Psoas muscle (tissue), 8 donors: ENCODE measurements around the gene PFAS. TPM values are rescaled to one million over a fixed set of nuclear protein-coding genes. Genes with fewer than 3 reads are reported as not detected.
"Not testable (repeated sequence)": the region's sequence is repeated elsewhere in the genome, so short reads cannot be mapped to it uniquely, and the experiment has no call there.

ENCODE experiments used
- ATAC-seq, 4 donors: fragments of 200-7000 bp; cut with Tn5 transposase; one replicate each; pipeline ENCODE4 v1.9.1; 2020; ENCODE audit warnings: moderate library complexity in 3 of 4, mild to moderate bottlenecking in 2 of 4
- DNase-seq, 2 donors: peaks; one replicate each; pipeline ENCODE4 v3.0.0-alpha.2; 2020
- H3K27ac ChIP-seq: fragments of 200-600 bp; one replicate; pipeline ENCODE4 v1.8.0; 2022
- H3K27me3 ChIP-seq, 3 donors: fragments of 200-600 bp in 1 of 3; one replicate each; pipeline versions ENCODE4 v1.6.1 to v1.8.0; 2013 to 2022; ENCODE audit warnings: low read length in 2 of 3, mild to moderate bottlenecking in 2 of 3, moderate library complexity in 1 of 3; ENCODE audit not compliant: insufficient read depth in 3 of 3
- H3K36me3 ChIP-seq, 2 donors: fragments of 200-600 bp in 1 of 2; one replicate each; pipeline versions ENCODE4 v1.6.1 to v1.8.0; 2013 to 2022; ENCODE audit warnings: low read depth in 1 of 2, mild to moderate bottlenecking in 1 of 2, moderate library complexity in 1 of 2; ENCODE audit not compliant: insufficient read depth in 1 of 2
- H3K4me1 ChIP-seq: fragments of 200-600 bp; one replicate; pipeline ENCODE4 v1.8.0; 2022
- H3K4me3 ChIP-seq: fragments of 200-600 bp; one replicate; pipeline ENCODE4 v1.8.0; 2022; ENCODE audit warnings: mild to moderate bottlenecking
- H3K9me3 ChIP-seq: fragments of 200-600 bp; one replicate; pipeline ENCODE4 v1.8.0; 2022
- WGBS, 3 donors: extraction: QIAGEN DNeasy Blood & Tissue Kit; methylation state at CpG; one replicate each; pipeline versions ENCODE4 v1.1.6 to v1.1.7; 2013; 5-methylcytosine and 5-hydroxymethylcytosine counted together
- intact Hi-C, 2 donors: fragments of 100-400 bp; cut with DNase I; formaldehyde crosslinking; loops; one replicate each; pipeline versions ENCODE4 v1.11.0 to v1.14.2; 2022
- polyA plus RNA-seq, 3 donors: library from polyadenylated mRNA; stranded (reverse); fragments of 200-250 nt; gene quantifications; one replicate each; pipeline ENCODE4 v1.2.3, GENCODE V29; 2013
- total RNA-seq, 4 donors: library from RNA; stranded (reverse); fragmentation: NEBNext Ultra II Directional in 2 of 4; extraction: Animal tissue kit (Norgen Biotek cat#: 25700) in 2 of 4; gene quantifications; one replicate each; pipeline versions ENCODE4 v1.2.1 to v1.2.4, GENCODE V29; 2021 to 2023
- TF ChIP-seq, protein P1 (sequence below): fragments of 200-600 bp; IDR thresholded peaks from one replicate; pipeline ENCODE4 v1.8.0; 2022; ENCODE audit warnings: antibody characterized with exemption
- donor health status: healthy with polysubstance abuse.
- donor health status: DM: no; HTN: no; CAD: no; lungs with moderate emphysema.
- donor health status: Bipolar disorder and iron deficiency.
- donor health status: healthy.
- donor health status: DM: yes; HTN: yes; CAD: no.
- donor health status: DM: no; HTN: no; CAD: no.
- donor health status: DM: no; HTN: no; CAD: no.
- donor health status: DM: yes; HTN: yes; CAD: no.

PFAS gene
- total and polyA plus RNA-seq, 7 donors, result 4.9 to 15.6 (median 10.7) TPM

DNA sequence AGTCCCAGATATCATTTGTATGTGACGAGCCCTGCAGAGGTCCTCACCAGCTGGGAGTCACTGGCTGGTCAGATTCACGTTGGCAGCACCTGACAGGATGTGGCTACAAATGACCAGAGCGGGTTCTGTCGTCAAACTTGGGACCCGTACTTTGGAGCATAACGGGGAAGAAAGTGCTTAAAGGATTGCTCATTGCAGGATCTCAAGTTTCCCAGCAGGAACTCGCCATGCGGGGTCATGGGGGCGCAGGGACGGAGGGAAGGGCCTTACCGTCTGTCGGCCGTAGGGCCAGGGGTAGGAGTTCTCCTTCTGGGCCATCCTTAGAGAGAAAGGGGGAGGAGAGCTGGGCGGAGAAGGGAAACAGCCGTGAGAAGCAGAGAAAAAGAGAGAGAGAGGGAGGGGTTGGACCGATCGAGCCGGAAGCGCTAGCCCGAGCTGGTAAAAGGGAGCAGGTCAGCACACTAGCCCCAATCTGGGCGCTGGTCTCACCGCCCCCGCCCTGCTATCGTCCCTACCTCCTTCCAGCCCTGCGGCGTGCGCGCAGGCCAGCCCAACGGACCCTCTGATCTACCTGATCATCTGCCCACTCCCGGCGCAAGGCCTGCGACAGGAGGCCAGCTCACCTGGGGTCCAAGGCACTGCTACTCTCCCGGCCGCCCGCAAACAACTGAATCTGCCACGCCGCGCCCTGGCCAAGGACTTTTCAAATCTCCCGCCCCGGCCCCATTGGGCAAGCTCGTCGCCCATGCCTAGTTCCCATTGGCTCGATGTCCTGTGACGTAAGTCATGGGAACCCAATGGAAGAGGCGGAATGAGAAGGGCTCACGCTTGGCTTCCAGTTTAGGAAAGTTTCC is 39.0 kb upstream of the PFAS start, which contains the start of gene AURKB:
AURKB (minus strand) TSS at position 669 of the 854 bp plus-strand sequence; CDS start at position 318, 351 bp downstream.
- Histone ChIP-seq H3K27me3 (no peaks in the 10 kb centered on the region), H3K27ac (peak within 1 kb of the TSS; percentile 75), H3K36me3 (no peaks in the 10 kb centered on the region), H3K4me1 (peaks cover 8% of the 10 kb centered on the region), H3K9me3 (no peaks in the 10 kb centered on the region), H3K4me3 (peak within 1 kb of the TSS; percentile 75)
- peak; percentile 96 to 100 (median 98) for ATAC-seq
- intact Hi-C loops, result no loop called here
- peak; percentile 93 to 96 for DNase-seq
- WGBS, 3 donors, result 3% methylated on average over 38 to 46 of the region's 46 CpGs
- TF ChIP-seq, protein P1, sequence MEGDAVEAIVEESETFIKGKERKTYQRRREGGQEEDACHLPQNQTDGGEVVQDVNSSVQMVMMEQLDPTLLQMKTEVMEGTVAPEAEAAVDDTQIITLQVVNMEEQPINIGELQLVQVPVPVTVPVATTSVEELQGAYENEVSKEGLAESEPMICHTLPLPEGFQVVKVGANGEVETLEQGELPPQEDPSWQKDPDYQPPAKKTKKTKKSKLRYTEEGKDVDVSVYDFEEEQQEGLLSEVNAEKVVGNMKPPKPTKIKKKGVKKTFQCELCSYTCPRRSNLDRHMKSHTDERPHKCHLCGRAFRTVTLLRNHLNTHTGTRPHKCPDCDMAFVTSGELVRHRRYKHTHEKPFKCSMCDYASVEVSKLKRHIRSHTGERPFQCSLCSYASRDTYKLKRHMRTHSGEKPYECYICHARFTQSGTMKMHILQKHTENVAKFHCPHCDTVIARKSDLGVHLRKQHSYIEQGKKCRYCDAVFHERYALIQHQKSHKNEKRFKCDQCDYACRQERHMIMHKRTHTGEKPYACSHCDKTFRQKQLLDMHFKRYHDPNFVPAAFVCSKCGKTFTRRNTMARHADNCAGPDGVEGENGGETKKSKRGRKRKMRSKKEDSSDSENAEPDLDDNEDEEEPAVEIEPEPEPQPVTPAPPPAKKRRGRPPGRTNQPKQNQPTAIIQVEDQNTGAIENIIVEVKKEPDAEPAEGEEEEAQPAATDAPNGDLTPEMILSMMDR, result no peak

DNA sequence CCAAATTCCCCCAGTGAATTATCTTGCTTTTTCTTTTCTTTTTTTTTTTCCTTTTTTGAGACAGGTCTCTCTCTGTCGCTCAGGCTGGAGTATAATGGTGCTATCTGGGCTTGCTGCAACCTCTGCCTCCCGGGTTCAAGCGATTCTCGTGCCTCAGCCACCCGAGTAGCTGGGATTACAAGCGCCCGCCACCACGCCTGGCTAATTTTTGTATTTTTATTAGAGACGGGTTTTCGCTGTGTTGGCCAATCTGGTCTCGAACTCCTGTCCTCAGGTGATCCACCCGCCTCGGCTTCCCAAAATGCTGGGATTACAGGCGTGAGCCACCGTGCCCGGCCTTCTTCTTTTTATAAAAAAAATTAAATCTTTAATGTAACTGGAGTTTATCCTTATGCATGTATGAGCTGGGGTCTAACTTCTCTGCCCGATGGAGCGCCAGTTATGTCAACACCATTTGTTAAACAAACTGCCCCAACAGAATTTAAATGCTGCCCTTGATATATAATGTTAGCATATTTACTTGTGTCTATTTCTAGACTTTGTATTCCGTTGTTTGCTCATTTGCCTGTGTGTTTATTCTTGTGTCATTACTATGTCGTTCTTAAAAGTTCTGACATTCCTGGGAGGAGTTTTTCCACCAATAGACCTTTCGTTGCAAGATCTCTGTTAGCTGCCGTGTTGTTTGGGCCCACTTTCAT is 38.2 kb upstream of the PFAS start:
- DNase-seq (no peak), ATAC-seq (peak in 3 of 4 donors; percentile 10 to 42 (median 13))
- Histone ChIP-seq H3K4me1 (peaks cover 8% of the 10 kb centered on the region), H3K27ac (peak overlapping the region; percentile 75), H3K9me3 (no peaks in the 10 kb centered on the region), H3K4me3 (peak overlapping the region; percentile 75), H3K36me3 (no peaks in the 10 kb centered on the region), H3K27me3 (no peaks in the 10 kb centered on the region)
- 16 to 21% (median 17%) methylated on average over 22 of the region's 22 CpGs for whole genome bisulfite sequencing, 3 donors
- intact Hi-C loops, result no loop called here
- TF ChIP-seq, protein P1, result no peak

GRCh38 chr17:8212312-8213180 is 36.5 kb upstream of the PFAS start:
- ATAC-seq (no peak), DNase-seq (no peak)
- H3K9me3 ChIP-seq, result no peaks in the 10 kb centered on the region
- no peaks in the 10 kb centered on the region for H3K27me3 ChIP-seq
- H3K36me3 ChIP-seq, result no peaks in the 10 kb centered on the region
- 79 to 82% (median 80%) methylated on average over 14 of the region's 14 CpGs for WGBS, 3 donors
- no peak overlapping the region for H3K27ac ChIP-seq
- intact Hi-C loops, result no loop called here
- no peak overlapping the region for H3K4me3 ChIP-seq
- peaks cover 8% of the 10 kb centered on the region for H3K4me1 ChIP-seq
- TF ChIP-seq, protein P1, result no peak

GRCh38 chr17:8214000-8214399 is 35.1 kb upstream of the PFAS start:
- H3K36me3 ChIP-seq, DNase-seq, ATAC-seq, H3K4me1 ChIP-seq, intact Hi-C loops, H3K4me3 ChIP-seq, H3K27ac ChIP-seq, H3K9me3 ChIP-seq, H3K27me3 ChIP-seq: not testable (repeated sequence)
- 83 to 88% (median 85%) methylated on average over 15 of the region's 15 CpGs for WGBS, 3 donors
